DMS153 treated with DMSO at 0.1 percent for 48 hours (cell line): ENCODE measurements around the gene IL5.
"Not testable (repeated sequence)": the region's sequence is repeated elsewhere in the genome, so short reads cannot be mapped to it uniquely, and the experiment has no call there.

Experiments used
- DNase-seq: peaks from one replicate; lab custom pipeline; 2025; ENCODE audit not compliant: unreplicated experiment; lab: John Stamatoyannopoulos, UW

Gene IL5

DNA sequence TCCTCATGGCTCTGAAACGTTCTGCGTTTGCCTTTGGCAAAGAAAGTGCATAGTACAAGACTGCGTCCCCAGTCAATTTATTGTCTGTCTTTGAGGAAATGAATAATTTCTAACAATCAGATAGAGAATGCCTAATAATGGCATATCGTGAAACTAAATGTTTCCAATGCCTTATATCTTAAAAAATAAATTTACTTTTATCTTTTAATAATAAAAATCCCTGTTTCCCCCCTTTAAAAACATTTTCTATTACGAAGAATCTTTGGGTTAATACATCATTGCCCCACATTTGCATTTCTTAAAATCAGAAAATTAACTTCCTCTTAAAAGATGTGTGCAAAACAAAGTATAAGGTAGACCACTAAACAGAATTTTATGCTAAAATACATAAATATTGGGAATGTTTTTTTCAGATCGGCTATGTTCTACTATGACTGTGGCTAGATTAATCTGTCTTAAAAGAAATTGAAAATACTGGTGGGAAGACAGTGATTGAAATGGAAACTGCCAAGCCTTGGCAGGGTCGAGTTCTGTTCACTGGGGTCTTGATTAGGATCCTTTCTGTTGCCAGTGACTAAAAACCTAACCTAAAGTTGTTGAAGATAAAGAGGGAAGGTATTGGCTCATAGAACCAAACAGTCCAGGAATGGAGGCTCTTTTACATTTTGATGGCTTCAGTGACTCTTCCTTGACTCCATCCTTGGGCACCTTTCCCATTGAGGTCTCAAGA lies at the start of gene IL5:
TSS of gene IL5 (minus strand) at position 51 of the 730 bp plus-strand sequence. CDS start at position 7, 44 bp downstream.
- DNase-seq, result no peak

DNA sequence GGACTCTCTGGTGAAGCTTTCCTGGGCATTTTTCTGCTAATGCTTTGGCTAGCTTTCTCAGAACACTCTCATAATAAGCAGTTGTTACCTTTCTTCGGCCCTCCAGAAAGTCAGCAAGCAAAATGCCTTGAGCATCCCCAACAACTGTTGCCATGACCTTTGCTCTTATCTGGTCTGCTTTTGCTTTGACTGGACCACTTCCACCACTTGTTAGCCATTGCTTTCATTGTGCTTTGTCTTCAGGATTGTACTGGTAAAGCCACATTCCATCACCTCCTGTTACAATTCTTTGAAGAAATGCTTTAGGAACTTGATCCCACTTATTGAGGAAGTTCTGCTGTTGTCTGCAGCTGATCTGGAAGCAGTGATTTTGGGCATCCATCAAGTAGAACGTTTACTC lies 49.2 kb upstream of the IL5 start:
- no peak for DNase-seq

DNA sequence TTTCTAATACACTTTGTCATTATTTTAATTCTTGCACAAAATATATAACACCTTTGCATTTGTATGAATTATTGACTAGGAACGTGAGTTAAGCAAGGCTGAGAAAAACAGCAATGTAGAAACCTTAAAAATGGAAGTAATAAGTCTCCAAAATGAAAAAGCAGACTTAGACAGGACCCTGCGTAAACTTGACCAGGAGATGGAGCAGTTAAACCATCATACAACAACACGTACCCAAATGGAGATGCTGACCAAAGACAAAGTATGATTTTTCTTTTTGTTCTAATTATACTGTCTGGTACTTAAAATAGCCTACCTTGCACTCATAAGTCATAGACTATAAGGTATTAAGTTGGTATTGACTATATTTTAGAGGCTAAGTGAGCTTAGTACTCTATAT lies 47.8 kb upstream of the IL5 start:
- DNase-seq, result no peak

- no peak for DNase-seq
Observed at GRCh38 chr5:132589467-132589866, 46.1 kb upstream of the IL5 start.

- DNase-seq, result no peak
Observed at GRCh38 chr5:132586063-132586462, 42.7 kb upstream of the IL5 start.

- not testable (repeated sequence) for DNase-seq
Observed at GRCh38 chr5:132584560-132584959, 41.2 kb upstream of the IL5 start.

- no peak for DNase-seq
Observed at GRCh38 chr5:132576123-132576522, 32.8 kb upstream of the IL5 start.

- DNase-seq, result no peak
Observed at GRCh38 chr5:132566657-132567056, 23.3 kb upstream of the IL5 start.

- not testable (repeated sequence) for DNase-seq
Observed at GRCh38 chr5:132564555-132564954, 21.2 kb upstream of the IL5 start.

DNA sequence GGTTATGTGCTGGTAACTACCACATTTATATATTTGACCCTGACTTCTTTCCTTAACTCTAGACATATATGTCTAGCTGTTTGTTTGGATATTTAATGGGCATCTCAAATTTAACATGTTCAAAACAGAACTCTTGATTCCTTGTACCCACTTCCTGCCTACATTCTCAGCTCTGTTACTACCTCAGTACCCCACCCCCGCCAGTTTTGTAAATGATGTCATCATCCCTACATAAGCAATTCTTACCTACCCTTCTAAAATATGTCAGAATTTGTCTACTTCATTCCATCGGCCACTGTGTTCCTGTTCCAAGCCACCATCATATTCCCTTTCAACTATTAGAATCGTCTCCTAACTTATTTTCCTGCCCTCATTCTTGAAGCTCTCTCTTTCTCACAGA lies 18.3 kb upstream of the IL5 start:
- no peak for DNase-seq

DNA sequence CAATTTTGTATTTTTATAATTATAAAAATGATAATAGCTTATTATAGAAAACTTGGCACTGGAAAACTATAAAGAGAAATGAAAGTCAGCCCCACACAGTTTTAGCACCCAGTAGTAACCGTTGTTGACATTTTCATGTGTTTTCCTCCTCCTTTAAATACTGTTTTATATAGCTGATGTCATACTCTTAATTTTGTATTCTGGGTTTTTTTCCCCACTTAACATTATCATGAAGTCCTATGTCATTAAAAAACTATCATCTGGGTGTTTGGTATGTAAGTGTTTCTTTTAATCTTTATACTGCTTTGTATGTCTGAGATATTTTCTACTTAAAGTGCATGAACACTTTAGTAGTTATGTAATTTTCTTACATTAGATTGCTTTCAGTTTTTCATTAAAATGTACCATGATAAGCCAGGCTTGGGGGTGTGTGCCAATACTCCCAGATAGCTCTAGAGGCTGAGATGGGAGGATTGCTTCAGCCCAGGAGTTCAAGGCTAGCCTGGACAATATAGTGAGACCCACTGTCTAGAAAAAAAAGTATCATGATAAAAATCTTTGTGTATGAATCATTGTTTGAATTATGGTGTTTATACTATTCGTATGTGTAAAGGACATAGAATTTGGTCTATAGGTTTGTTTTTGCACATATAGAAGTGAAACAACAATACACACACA lies 16.2 kb upstream of the IL5 start:
- no peak for DNase-seq

GRCh38 chr5:132557478-132558172 lies 14.3 kb upstream of the IL5 start:
- no peak for DNase-seq

DNA sequence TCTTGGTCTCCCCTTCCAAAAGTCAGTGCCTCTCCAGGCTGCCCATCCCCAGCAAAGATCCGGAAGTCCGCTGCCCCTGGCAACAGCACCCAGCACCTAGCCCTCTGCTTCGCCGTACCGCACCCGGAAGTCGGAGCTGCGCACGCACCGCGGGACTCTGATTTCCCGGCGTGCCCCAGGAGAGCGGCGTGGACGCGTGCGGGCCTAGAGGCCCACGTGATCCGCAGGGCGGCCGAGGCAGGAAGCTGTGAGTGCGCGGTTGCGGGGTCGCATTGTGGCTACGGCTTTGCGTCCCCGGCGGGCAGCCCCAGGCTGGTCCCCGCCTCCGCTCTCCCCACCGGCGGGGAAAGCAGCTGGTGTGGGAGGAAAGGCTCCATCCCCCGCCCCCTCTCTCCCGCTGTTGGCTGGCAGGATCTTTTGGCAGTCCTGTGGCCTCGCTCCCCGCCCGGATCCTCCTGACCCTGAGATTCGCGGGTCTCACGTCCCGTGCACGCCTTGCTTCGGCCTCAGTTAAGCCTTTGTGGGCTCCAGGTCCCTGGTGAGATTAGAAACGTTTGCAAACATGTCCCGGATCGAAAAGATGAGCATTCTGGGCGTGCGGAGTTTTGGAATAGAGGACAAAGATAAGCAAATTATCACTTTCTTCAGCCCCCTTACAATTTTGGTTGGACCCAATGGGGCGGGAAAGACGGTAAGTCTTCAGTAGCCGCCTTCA lies 13.6 kb upstream of the IL5 start, which contains the start of gene RAD50:
TSS of gene RAD50 (plus strand) at position 215 of the 715 bp plus-strand sequence. CDS start at position 563, 348 bp downstream.
- peak; percentile 56 for DNase-seq

GRCh38 chr5:132556153-132556762 lies 12.9 kb upstream of the IL5 start:
- DNase-seq, result no peak

DNA sequence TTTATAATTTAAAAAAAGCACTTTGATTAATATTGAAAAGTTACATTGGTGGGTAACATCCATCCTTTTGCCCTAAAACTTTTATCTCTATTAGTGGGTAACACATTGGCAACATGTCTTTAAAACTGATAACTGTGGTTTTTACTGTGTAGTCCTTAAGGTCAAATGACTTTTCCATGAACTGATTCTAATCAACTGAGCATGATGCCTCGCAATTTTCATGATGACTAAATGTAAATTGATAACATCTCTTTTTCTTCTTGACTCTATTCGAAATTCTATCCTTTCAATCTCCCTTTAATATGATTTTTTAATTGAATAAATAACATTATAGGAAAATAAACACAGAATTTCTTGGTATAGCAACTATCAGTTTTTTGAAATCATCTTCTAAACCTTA lies 6.3 kb upstream of the IL5 start:
- no peak for DNase-seq

DNA sequence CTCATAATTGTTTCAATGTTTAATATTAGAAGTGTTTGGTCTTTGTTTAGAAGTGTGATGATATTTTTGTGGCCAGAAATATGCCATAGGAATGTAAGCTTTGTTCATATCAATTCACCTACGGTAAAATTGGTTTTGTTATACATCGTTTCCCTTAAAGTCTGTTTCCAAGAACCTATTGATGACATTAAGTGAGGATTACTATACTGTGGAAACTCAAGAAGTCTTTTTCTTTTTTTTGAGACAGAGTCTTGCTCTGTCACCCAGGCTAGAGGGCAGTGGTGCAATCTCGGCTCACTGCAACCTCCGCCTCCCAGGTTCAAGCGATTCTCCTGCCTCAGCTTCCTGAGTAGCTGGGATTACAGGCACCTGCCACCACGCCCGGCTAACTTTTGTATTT lies 5.5 kb upstream of the IL5 start:
- DNase-seq, result not testable (repeated sequence)

GRCh38 chr5:132547269-132547668 lies 3.9 kb upstream of the IL5 start:
- DNase-seq, result no peak

DNA sequence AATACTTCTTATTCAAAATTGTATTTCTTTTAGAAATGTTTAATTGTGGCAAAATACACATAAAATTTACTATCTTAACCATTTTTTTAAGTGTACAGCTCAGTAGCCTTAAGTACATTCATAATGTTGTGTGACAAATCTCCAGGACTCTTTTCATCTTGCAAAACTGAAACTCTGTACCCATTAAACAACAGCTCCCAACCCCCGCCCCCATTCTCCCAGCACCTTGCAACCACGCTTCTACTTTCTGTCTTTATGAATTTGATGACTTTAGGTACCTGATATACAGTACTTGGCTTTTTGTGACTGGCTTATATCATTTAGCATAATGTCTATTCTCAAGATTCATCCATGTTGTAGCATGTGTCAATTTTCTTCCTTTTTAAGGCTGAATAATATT lies 2.8 kb upstream of the IL5 start:
- no peak for DNase-seq

DNA sequence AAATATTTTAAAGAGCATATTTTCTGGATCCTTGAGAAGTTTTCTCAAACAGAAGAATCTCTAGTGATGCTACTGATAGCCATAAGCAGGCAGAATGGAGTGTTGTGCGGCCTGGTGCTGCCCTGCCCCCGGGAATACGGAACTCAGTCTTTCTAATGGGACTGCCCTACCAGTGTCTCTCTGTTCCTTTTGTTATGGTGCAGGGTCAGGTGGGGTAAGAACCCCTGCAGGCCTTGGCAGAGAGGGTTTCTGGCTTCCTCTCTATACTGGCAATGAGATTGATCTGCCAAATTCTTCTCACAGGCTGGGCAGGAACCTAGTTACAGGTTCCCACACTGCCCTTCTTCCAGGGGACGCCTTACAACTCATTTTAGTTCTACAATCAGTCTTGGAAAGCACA lies 2.6 kb downstream of the IL5 start:
- DNase-seq, result no peak

- no peak for DNase-seq
Observed at GRCh38 chr5:132540149-132540548, 3.2 kb downstream of the IL5 start.

DNA sequence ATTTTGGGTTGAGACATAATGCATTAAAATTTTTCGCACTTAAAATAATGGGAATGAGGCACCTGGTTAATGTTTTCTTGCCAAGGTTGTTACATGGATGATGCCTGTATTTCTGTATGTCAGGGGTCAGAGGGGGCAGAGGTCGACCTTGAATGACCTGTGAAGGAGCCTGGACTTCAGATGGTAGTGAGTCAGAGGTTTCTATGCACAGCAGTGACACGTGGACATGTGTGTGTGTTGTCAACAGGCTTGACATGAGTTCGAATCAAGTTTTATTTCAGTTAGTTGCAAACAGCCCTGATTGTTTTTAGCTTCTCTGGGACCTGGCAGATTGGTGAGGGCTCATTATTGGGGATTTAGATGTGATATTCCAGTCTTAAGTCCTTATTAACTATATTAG lies 3.6 kb downstream of the IL5 start:
- DNase-seq, result no peak
